K562 (cell line): ENCODE results near the gene APOL4. TPM values are rescaled to one million over a fixed set of nuclear protein-coding genes. Genes with fewer than 3 reads are reported as not detected.

Experiments used
- ATAC-seq: fragments of 200-7000 bp; cut with Tn5 transposase; 3 replicates; pipeline ENCODE4 v1.9.1; 2020; ENCODE audit warnings: moderate library complexity
- BruUV-seq: library from RNA; stranded (reverse); fragments of 400-500 nt; replicated peaks from 2 replicates; lab custom pipeline; 2021; lab: Mats Ljungman, UMichigan
- CTCF ChIA-PET: fragments of 300-600 bp; formaldehyde crosslinking; extraction: SDS; loops from one replicate; lab custom pipeline; 2021; ENCODE audit warnings: low intra/inter-chr PET ratio; lab: Yijun Ruan, JAX
- POLR2A ChIA-PET: fragments of 300-600, 350-650 bp; sonication (Branson Sonifier 250); formaldehyde crosslinking; extraction: SDS; loops from one replicate; lab custom pipeline; 2021; ENCODE audit warnings: antibody characterized with exemption, inconsistent platforms; lab: Yijun Ruan, JAX
- DNase-seq, 4 experiments: peaks; one replicate each; pipeline versions ENCODE4 v3.0.0 to v3.0.0-alpha.2; 2011 to 2018; ENCODE audit warnings: low spot score in 3 of 4, mixed read lengths in 3 of 4; ENCODE audit errors: extremely low read depth in 1 of 4
- FAIRE-seq: peaks from 2 replicates; lab custom pipeline; 2011; peaks lifted over from hg19 to GRCh38; lab: Jason Lieb, UNC
- H2AFZ ChIP-seq: 2 replicates; pipeline ENCODE4 v1.6.0; 2011; ENCODE audit warnings: low read depth, low read length, control low read depth, inconsistent platforms
- H3K27ac ChIP-seq: fragments of 200-600 bp; 3 replicates; pipeline ENCODE4 v1.8.0; 2011; ENCODE audit warnings: low read depth, mild to moderate bottlenecking, control low read depth, inconsistent platforms, low read length, moderate library complexity, mixed read lengths; ENCODE audit errors: extremely low read depth
- H3K27me3 ChIP-seq, 2 experiments: fragments of 300-600 bp in 1 of 2; 2 replicates in 1 of 2; 3 replicates in 1 of 2; pipeline versions ENCODE4 v1.6.0 to v1.8.0; 2011; ENCODE audit warnings: inconsistent platforms in 2 of 2, low read length in 2 of 2, mild to moderate bottlenecking in 1 of 2, mixed read lengths in 1 of 2, moderate library complexity in 1 of 2; ENCODE audit not compliant: control insufficient read depth in 2 of 2, insufficient read depth in 2 of 2
- H3K36me3 ChIP-seq: fragments of 300-600 bp; 3 replicates; pipeline ENCODE4 v1.8.0; 2011; ENCODE audit warnings: mild to moderate bottlenecking, low read length, inconsistent platforms; ENCODE audit not compliant: control insufficient read depth, insufficient read depth
- H3K4me1 ChIP-seq, 2 experiments: fragments of 200-600 bp in 1 of 2; replicated peaks in 1 of 2; 2 replicates in 1 of 2; 3 replicates in 1 of 2; pipeline versions ENCODE4 v1.5.1 to v1.8.0; 2011; ENCODE audit warnings: inconsistent platforms in 2 of 2, low read length in 2 of 2, mild to moderate bottlenecking in 1 of 2, mixed read lengths in 1 of 2, moderate library complexity in 1 of 2; ENCODE audit not compliant: control insufficient read depth in 2 of 2, insufficient read depth in 2 of 2
- H3K4me2 ChIP-seq: 2 replicates; pipeline ENCODE4 v1.6.1; 2011; ENCODE audit warnings: low read length, control low read depth, inconsistent platforms, mixed read lengths; ENCODE audit not compliant: insufficient read depth
- H3K4me3 ChIP-seq: fragments of 200-600 bp; sonication (generic), shearing (Covaris generic); 2 replicates; pipeline ENCODE4 v1.5.1; 2016; ENCODE audit warnings: control low read depth, inconsistent platforms
- H3K79me2 ChIP-seq: fragments of 200-600 bp; 3 replicates; pipeline ENCODE4 v1.8.0; 2011; ENCODE audit warnings: low read length, inconsistent platforms; ENCODE audit not compliant: control insufficient read depth, insufficient read depth
- H3K9ac ChIP-seq, 2 experiments: 2 replicates each; pipeline versions ENCODE4 v1.6.0 to v1.6.1; 2011; ENCODE audit warnings: low read depth in 2 of 2, low read length in 2 of 2, control low read depth in 1 of 2, inconsistent platforms in 1 of 2, mild to moderate bottlenecking in 1 of 2, mixed read lengths in 1 of 2; ENCODE audit not compliant: insufficient read depth in 1 of 2
- H3K9me1 ChIP-seq: one replicate; pipeline ENCODE4 v1.6.0; 2011; ENCODE audit warnings: inconsistent platforms, mild to moderate bottlenecking, low read length, moderate library complexity; ENCODE audit not compliant: control insufficient read depth, insufficient read depth
- H3K9me3 ChIP-seq: replicated peaks from 2 replicates; pipeline ENCODE4 v1.5.1; 2011; ENCODE audit warnings: low read depth, low read length, inconsistent platforms; ENCODE audit not compliant: control insufficient read depth, insufficient read depth
- H4K20me1 ChIP-seq: replicated peaks from 2 replicates; pipeline ENCODE4 v1.6.1; 2011; ENCODE audit warnings: low read length, inconsistent platforms, mixed read lengths; ENCODE audit not compliant: control insufficient read depth, insufficient read depth
- BRF1 ChIP-seq: IDR thresholded peaks from 3 replicates; pipeline ENCODE4 v1.6.1; 2011; ENCODE audit warnings: borderline replicate concordance, mild to moderate bottlenecking; ENCODE audit not compliant: insufficient read length; ENCODE audit errors: extremely low read depth
- ETV6 ChIP-seq, 3 experiments: fragments of 150-350 bp in 1 of 3; sonication (generic) in 1 of 3; formaldehyde crosslinking in 1 of 3; IDR thresholded peaks; 2 replicates each; pipeline versions ENCODE4 v1.6.1 to v1.8.0; 2014 to 2022; ENCODE audit warnings: borderline replicate concordance in 2 of 3, low read depth in 2 of 3, antibody characterized with exemption in 1 of 3, low read length in 1 of 3, mild to moderate bottlenecking in 1 of 3, missing genetic modification reagents in 1 of 3
- HNRNPK ChIP-seq: fragments of 200-400 bp; formaldehyde crosslinking; IDR thresholded peaks from one replicate; pipeline ENCODE4 v1.6.1; 2018; ENCODE audit warnings: mild to moderate bottlenecking, low read depth, low read length; ENCODE audit not compliant: poor library complexity, severe bottlenecking
- MAFG ChIP-seq: fragments of 450-650 bp; conservative IDR thresholded peaks from 2 replicates; pipeline ENCODE4 v1.6.1; 2016; ENCODE audit warnings: missing genetic modification characterization, missing compliant biosample characterization
- MCM3 ChIP-seq: fragments of 450-650 bp; IDR thresholded peaks from 2 replicates; pipeline ENCODE4 v1.6.1; 2016
- NCOA6 ChIP-seq: fragments of 450-650 bp; IDR thresholded peaks from 2 replicates; pipeline ENCODE4 v1.6.1; 2017; ENCODE audit warnings: mild to moderate bottlenecking
- RAD21 ChIP-seq, 2 experiments: fragments of 250-450 bp in 1 of 2; fragments of 450-650 bp in 1 of 2; sonication (Bioruptor Pico) in 1 of 2; formaldehyde crosslinking in 1 of 2; IDR thresholded peaks in 1 of 2; conservative IDR thresholded peaks in 1 of 2; 2 replicates each; pipeline versions ENCODE4 v1.4.0 to v1.8.0; 2020 to 2022; ENCODE audit warnings: mild to moderate bottlenecking in 2 of 2, moderate library complexity in 1 of 2
- RFX5 ChIP-seq: IDR thresholded peaks from 2 replicates; pipeline ENCODE4 v1.6.1; 2011; ENCODE audit warnings: low read depth, mild to moderate bottlenecking, improper control_type of control experiment, low read length
- STAG1 ChIP-seq: sonication (generic); formaldehyde crosslinking; IDR thresholded peaks from 2 replicates; pipeline ENCODE4 v1.5.0; 2020; ENCODE audit warnings: missing genetic modification reagents, borderline replicate concordance
- THAP7 ChIP-seq: fragments of 250-450 bp; sonication (Bioruptor Pico); IDR thresholded peaks from 2 replicates; pipeline ENCODE4 v1.5.0; 2021
- ZNF121 ChIP-seq: sonication (generic); formaldehyde crosslinking; conservative IDR thresholded peaks from 2 replicates; pipeline ENCODE4 v1.8.0; 2022; ENCODE audit warnings: missing genetic modification reagents
- ZNF384 ChIP-seq: IDR thresholded peaks from 2 replicates; pipeline ENCODE4 v1.6.1; 2012; ENCODE audit warnings: low read depth, low read length, improper control_type of control experiment
- ZNF445 ChIP-seq: fragments of 250-450 bp; sonication (Bioruptor Pico); IDR thresholded peaks from 2 replicates; pipeline ENCODE4 v1.4.0; 2020; ENCODE audit warnings: low read depth, mild to moderate bottlenecking, moderate library complexity
- ZNF561 ChIP-seq: fragments of 450-650 bp; formaldehyde crosslinking; conservative IDR thresholded peaks from 2 replicates; pipeline ENCODE4 v1.4.0; 2020; ENCODE audit warnings: mild to moderate bottlenecking, moderate library complexity
- ZNF778 ChIP-seq: fragments of 450-650 bp; formaldehyde crosslinking; IDR thresholded peaks from 2 replicates; pipeline ENCODE4 v1.4.0; 2020; ENCODE audit warnings: mild to moderate bottlenecking, moderate library complexity
- WGBS: fragments of 100-300 bp; shearing (Covaris generic); methylation state at CpG from one replicate; pipeline ENCODE4 v1.1.6; 2016; ENCODE audit warnings: low coverage, mixed read lengths; ENCODE audit not compliant: insufficient coverage; ENCODE audit errors: missing lambda C conversion rate; 5-methylcytosine and 5-hydroxymethylcytosine counted together
- in situ Hi-C: fragments of 300-500 bp; cut with MboI; formaldehyde crosslinking; loops from 4 replicates; pipeline ENCODE4 v1.15.0; 2018; ENCODE audit warnings: inconsistent platforms, mixed read lengths
- intact Hi-C: fragments of 100-400 bp; cut with micrococcal nuclease; formaldehyde crosslinking; loops from 2 replicates; pipeline ENCODE4 v1.14.2; 2022
- polyA plus RNA-seq, 8 experiments: library from polyadenylated mRNA; depleted of rRNA in 4 of 8; stranded (reverse) in 5 of 8; unstranded in 3 of 8; fragments of >200 nt; fragmentation: Nextera tagmentation in 2 of 8; fragmentation: Illumina TruSeq in 1 of 8; extraction: Ambion mirVana in 2 of 8; extraction: Trizol in 1 of 8; gene quantifications; 2 replicates each; pipeline versions ENCODE4 v1.2.1 to v1.2.3, GENCODE V29; 2011 to 2014; ENCODE audit warnings: inconsistent platforms in 1 of 8, missing spikeins in 1 of 8
- total RNA-seq, 7 experiments: library from RNA; depleted of rRNA in 6 of 7; stranded (reverse); fragments of >200 nt in 6 of 7; fragmentation: Illumina TruSeq in 2 of 7; extraction: Trizol in 2 of 7; gene quantifications; 2 replicates each; pipeline versions ENCODE4 v1.2.1 to v1.2.3, GENCODE V29; 2011 to 2021; ENCODE audit warnings: low replicate concordance in 1 of 7
- TF ChIP-seq, protein P1 (sequence below): fragments of 250-450 bp; sonication (Bioruptor Pico); IDR thresholded peaks from 2 replicates; pipeline ENCODE4 v1.5.0; 2021; ENCODE audit warnings: mild to moderate bottlenecking, moderate library complexity

The APOL4 gene
- total and polyA plus RNA-seq, 9 of the 15 experiments (the other 6 are each of a cell fraction or from before 2014, with no cell fraction given), result 6.5 to 15.0 (median 9.8) TPM

DNA sequence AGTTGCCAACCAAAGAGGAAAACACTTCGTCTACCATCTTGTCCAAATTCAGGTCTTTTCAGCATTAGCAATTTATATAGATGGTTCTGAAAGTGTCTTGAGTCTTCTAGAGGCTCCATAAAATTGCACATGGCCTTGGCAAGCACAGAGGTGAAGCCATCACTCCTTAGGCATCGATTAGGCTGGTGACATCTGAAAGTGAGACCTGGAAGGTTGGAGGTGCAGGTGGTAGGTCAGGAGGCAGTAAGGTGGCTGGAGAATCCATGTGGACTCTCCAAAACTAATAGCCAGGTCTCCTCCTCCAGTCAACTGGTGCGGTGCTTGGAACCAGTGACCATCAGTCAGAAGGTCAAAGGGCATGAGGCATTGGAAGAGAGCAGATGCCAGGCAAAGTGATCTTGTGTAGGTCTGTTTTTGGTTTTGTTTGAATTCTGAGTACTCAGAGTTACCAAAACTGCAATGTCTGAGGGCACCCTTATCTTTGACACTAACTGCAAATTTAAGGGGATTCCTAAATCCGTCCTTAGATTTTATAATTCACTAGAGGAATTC, 44.3 kb upstream of the APOL4 start (continued):
- TF ChIP-seq ETV6 (IDR thresholded peaks at IDR 0.05; ENCODE audit: borderline replicate concordance in 1 of 2, low read depth in 2 of 2, low read length in 1 of 2) (no peak), ETV6 (CRISPR knock-in tag; IDR thresholded peaks at IDR 0.05; ENCODE audit: borderline replicate concordance) (no peak), ZNF121 (no peak), ZNF445 (CRISPR knock-in tag) (no peak), RFX5 (no peak)
- TF ChIP-seq, all 486 proteins: peak for 0

GRCh38 chr22:36244522-36245391, 43.1 kb upstream of the APOL4 start:
- ATAC-seq, result no peak
- no peak for DNase-seq
- H3K4me1 ChIP-seq, result peaks cover 0 to 7% of the 10 kb centered on the region in 2 experiments; a peak in 3 of 5 replicates
- no peak overlapping the region for H3K9ac ChIP-seq
- peaks cover 4% of the 10 kb centered on the region; the same call in 1 of the 2 replicates for H3K9me3 ChIP-seq
- 60% methylated on average over 5 of the region's 5 CpGs for WGBS
- ChIA-PET POLR2A (no interaction called here), CTCF (no interaction called here)
- FAIRE-seq, result no peak
- no peaks in the 10 kb centered on the region for H3K79me2 ChIP-seq
- no peaks in the 10 kb centered on the region for H3K36me3 ChIP-seq
- no peaks in the 10 kb centered on the region for H3K27me3 ChIP-seq
- H3K27ac ChIP-seq, result no peak overlapping the region
- H3K4me3 ChIP-seq, result no peak overlapping the region
- no peak overlapping the region for H2AFZ ChIP-seq
- no TSS peak for BruUV-seq
- intact Hi-C loops, result no loop called here
- H3K4me2 ChIP-seq, result no peak overlapping the region
- in situ Hi-C loops, result no loop called here
- H4K20me1 ChIP-seq, result no peaks in the 10 kb centered on the region
- H3K9me1 ChIP-seq, result no peaks in the 10 kb centered on the region
- TF ChIP-seq ZNF384 (no peak), MAFG (tag) (no peak), NCOA6 (no peak), HNRNPK (no peak), ZNF445 (CRISPR knock-in tag) (no peak), BRF1 (no peak), MCM3 (no peak), ZNF778 (CRISPR knock-in tag) (no peak), THAP7 (CRISPR knock-in tag) (no peak), ZNF561 (no peak), STAG1 (CRISPR knock-in tag) (no peak), RAD21 (CRISPR knock-in tag; conservative IDR thresholded peaks at IDR 0.05 in 1 of 2, IDR thresholded peaks at IDR 0.05 in 1 of 2) (no peak)
- TF ChIP-seq, protein P1, sequence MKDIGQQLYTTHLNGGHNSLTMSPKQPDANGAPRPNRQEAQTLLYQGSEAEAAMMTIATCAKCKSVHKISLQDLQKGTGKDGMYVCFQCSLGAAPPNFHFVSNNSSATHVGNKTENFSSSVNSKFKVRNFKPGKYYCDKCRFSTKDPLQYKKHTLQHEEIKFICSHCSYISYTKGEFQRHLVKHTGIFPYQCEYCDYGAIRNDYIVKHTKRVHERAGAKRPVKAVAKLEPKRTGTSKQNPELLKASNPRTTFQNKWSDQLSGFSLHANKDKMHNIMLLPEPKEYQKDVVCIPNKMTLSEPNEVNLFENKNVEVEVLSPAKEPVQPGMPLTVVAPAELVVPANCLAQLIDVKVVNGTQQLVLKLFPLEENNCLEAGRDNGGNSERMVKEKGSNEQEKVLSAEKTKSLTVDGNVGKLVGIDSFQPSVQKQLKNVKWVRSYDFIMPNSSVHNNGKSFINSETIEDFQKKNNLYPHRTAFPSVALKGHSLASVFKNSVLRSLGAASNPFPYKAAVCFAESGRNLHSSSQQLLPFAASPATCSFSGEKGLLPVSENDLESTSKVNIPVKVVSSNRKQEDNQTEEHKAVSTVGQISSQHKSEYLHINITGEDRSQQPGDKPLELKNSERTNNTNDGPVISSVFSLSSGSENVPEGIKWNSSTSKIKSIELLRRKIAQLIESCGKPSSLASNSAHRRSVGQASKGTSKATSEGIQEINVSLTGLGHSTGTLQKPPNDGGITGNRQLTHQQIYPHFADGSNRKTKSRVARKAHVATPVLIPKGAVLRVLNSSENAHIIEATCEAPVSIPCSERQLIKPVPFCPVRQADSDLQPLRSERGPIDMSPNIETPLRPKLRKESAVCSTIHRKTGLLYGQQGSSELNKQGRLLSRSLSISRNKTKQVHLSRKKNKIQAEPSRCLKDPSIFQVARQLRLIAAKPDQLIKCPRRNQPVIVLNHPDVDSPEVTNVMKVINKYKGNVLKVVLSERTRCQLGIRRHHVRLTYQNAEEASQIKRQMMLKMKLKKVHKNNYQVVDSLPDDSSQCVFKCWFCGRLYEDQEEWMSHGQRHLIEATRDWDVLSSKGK, result no peak
